ENCODE results near the gene NCDN. TPM values are rescaled to one million over a fixed set of nuclear protein-coding genes. Genes with fewer than 3 reads are reported as not detected.
A peak's percentile ranks its signal among the peaks of the same experiment; 100 is the strongest.

Gene NCDN
- total RNA-seq, 2 donors from 2014 or later, result 25.3 to 33.4 TPM

- H3K27me3 Mint-ChIP-seq (ENCODE audit: insufficient read depth), result no peaks in the 10 kb centered on the region
- H3K9me3 Mint-ChIP-seq, result peaks cover 45% of the 10 kb centered on the region
- DNase-seq, result no peak
- no peak overlapping the region for H3K27ac Mint-ChIP-seq
- H3K36me3 ChIP-seq (ENCODE audit: control insufficient read depth, insufficient read depth, low read length), result peaks cover 43% of the 10 kb centered on the region
- 96 to 100% methylated on average over 5 to 6 of the region's 6 CpGs for WGBS, 2 experiments (ENCODE audit: insufficient coverage in 1 of 2, insufficient read length in 1 of 2)
- no peak overlapping the region for H3K4me3 ChIP-seq (ENCODE audit: low read length)
- H3K9ac ChIP-seq (ENCODE audit: extremely low read depth, low read length, poor library complexity, severe bottlenecking), result no peak overlapping the region
- peaks cover 27% of the 10 kb centered on the region for H3K4me1 Mint-ChIP-seq
- H3K27me3 ChIP-seq (ENCODE audit: control insufficient read depth, insufficient read depth, low read length, poor library complexity, severe bottlenecking), result no peaks in the 10 kb centered on the region
- no peak overlapping the region for H3K27ac ChIP-seq (ENCODE audit: low read depth, low read length)
- H3K4me3 Mint-ChIP-seq, result no peak overlapping the region
- peaks cover 51% of the 10 kb centered on the region for H3K36me3 Mint-ChIP-seq (ENCODE audit: low read depth)
- H3K9me3 ChIP-seq (ENCODE audit: control insufficient read depth, low read length), result peaks cover 69% of the 10 kb centered on the region
- peaks cover 6% of the 10 kb centered on the region for H3K4me1 ChIP-seq (ENCODE audit: control insufficient read depth, insufficient read depth, low read length)
- no peak for TF ChIP-seq CTCF (conservative IDR thresholded peaks at IDR 0.05)
Observed at GRCh38 chr1:35531368-35531767, 26.2 kb upstream of the NCDN start.

GRCh38 chr1:35532497-35533223 lies 24.9 kb upstream of the NCDN start:
- Histone ChIP-seq H3K27me3 (ENCODE audit: control insufficient read depth, insufficient read depth, low read length, poor library complexity, severe bottlenecking) (no peaks in the 10 kb centered on the region), H3K9ac (ENCODE audit: extremely low read depth, low read length, poor library complexity, severe bottlenecking) (no peak overlapping the region), H3K4me1 (ENCODE audit: control insufficient read depth, insufficient read depth, low read length) (peaks cover 6% of the 10 kb centered on the region), H3K9me3 (ENCODE audit: control insufficient read depth, low read length) (peaks cover 56% of the 10 kb centered on the region), H3K36me3 (ENCODE audit: control insufficient read depth, insufficient read depth, low read length) (peaks cover 43% of the 10 kb centered on the region), H3K4me3 (ENCODE audit: low read length) (peak overlapping the region; percentile 39), H3K27ac (ENCODE audit: low read depth, low read length) (no peak overlapping the region)
- no peaks in the 10 kb centered on the region for H3K27me3 Mint-ChIP-seq (ENCODE audit: insufficient read depth)
- no peak overlapping the region for H3K27ac Mint-ChIP-seq
- 100% methylated on average over 1 of the region's 1 CpG; no CpG with 5 or more reads in 1 of the 2 experiments for WGBS, 2 experiments (ENCODE audit: insufficient coverage in 1 of 2, insufficient read length in 1 of 2)
- H3K36me3 Mint-ChIP-seq (ENCODE audit: low read depth), result peaks cover 46% of the 10 kb centered on the region
- no peak overlapping the region for H3K4me3 Mint-ChIP-seq
- H3K9me3 Mint-ChIP-seq, result peaks cover 34% of the 10 kb centered on the region
- H3K4me1 Mint-ChIP-seq, result peaks cover 40% of the 10 kb centered on the region
- no peak for DNase-seq
- no peak for TF ChIP-seq CTCF (conservative IDR thresholded peaks at IDR 0.05)

GRCh38 chr1:35533586-35533985 lies 24.0 kb upstream of the NCDN start:
- TF ChIP-seq CTCF (conservative IDR thresholded peaks at IDR 0.05), result no peak
- no peak overlapping the region for H3K4me3 ChIP-seq (ENCODE audit: low read length)
- DNase-seq, result peak; percentile 56
- no peaks in the 10 kb centered on the region for H3K27me3 ChIP-seq (ENCODE audit: control insufficient read depth, insufficient read depth, low read length, poor library complexity, severe bottlenecking)
- Mint-ChIP-seq H3K27ac (peak overlapping the region; percentile 34), H3K9me3 (peaks cover 26% of the 10 kb centered on the region), H3K4me1 (peaks cover 44% of the 10 kb centered on the region), H3K27me3 (ENCODE audit: insufficient read depth) (no peaks in the 10 kb centered on the region), H3K4me3 (no peak overlapping the region), H3K36me3 (ENCODE audit: low read depth) (peaks cover 42% of the 10 kb centered on the region)
- H3K9ac ChIP-seq (ENCODE audit: extremely low read depth, low read length, poor library complexity, severe bottlenecking), result no peak overlapping the region
- peaks cover 41% of the 10 kb centered on the region for H3K36me3 ChIP-seq (ENCODE audit: control insufficient read depth, insufficient read depth, low read length)
- 39% methylated on average over 1 of the region's 1 CpG; no CpG with 5 or more reads in 1 of the 2 experiments for WGBS, 2 experiments (ENCODE audit: insufficient coverage in 1 of 2, insufficient read length in 1 of 2)
- peaks cover 6% of the 10 kb centered on the region for H3K4me1 ChIP-seq (ENCODE audit: control insufficient read depth, insufficient read depth, low read length)
- peaks cover 47% of the 10 kb centered on the region for H3K9me3 ChIP-seq (ENCODE audit: control insufficient read depth, low read length)
- H3K27ac ChIP-seq (ENCODE audit: low read depth, low read length), result no peak overlapping the region

Measured in endodermal cell (in vitro differentiated cells).